ENCODE measurements around the gene BAIAP2L1.
A peak's percentile ranks its signal among the peaks of the same experiment; 100 is the strongest.

The BAIAP2L1 gene

DNA sequence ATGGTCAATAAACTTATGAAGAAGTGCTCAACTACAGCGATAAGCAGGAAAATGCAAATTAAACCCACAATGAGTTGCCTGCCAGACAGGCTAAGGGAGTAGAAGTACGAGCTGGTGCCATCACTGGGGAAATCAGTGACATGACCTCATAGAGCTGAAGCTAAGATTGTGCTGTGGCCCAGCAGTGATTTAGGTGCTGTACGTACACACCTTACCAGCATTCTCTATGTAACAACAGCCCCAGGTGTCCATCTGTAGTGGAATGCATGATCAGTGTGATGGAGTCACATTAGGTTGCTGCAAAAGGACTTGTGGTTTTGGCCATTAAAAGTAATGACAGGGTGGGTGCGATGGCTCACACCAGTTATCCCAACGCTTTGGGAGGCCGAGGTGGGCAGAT is 143.2 kb downstream of the BAIAP2L1 start:
- DNase-seq = no peak

- DNase-seq = no peak
These were observed 144.5 kb downstream of the BAIAP2L1 start for GRCh38 chr7:98256431-98256830.

DNA sequence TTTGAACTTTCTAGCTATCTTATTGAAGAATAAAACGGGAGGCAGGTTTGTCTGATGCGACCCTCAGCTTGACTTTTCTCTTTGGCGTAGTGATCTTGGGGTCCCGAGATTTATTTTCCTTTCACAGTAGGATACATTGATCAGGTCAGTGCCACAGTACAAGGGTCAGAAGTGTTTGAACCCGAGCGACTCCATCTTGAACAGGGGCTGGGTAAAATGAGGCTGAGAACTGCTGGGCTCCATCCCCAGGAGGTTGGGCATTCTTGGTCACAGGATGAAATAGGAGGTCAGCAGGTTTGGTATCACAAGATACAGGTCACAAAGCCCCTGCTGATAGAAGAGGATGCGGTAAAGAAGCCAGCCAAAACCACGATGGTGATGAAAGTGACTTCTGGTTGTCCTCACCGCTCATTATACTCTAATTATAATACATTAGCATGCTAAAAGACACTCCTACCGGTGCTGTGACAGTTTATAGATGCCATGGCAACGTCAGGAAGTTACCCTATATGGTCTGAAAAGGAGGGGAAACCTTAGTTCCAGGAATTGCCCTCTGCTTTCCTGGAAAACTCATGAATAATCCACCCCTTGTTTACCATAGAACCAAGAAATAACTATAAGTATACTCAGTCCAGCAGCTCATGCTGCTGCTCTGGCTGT is 145.8 kb downstream of the BAIAP2L1 start:
- DNase-seq = peak in 1 of 2 donors; percentile 52

GRCh38 chr7:98254516-98254915 is 146.4 kb downstream of the BAIAP2L1 start:
- no peak for DNase-seq

GRCh38 chr7:98252425-98253054 is 148.3 kb downstream of the BAIAP2L1 start:
- DNase-seq = no peak

GRCh38 chr7:98251601-98252424 is 149.1 kb downstream of the BAIAP2L1 start, which contains the start of gene TECPR1:
TSS of gene TECPR1 (minus strand) at chr7:98252232. CDS start at chr7:98246146, 6,086 bp downstream.
- peak; percentile 87 to 88 for DNase-seq

- DNase-seq = peak; percentile 50 to 74
These were observed 149.7 kb downstream of the BAIAP2L1 start for GRCh38 chr7:98251231-98251600.

DNA sequence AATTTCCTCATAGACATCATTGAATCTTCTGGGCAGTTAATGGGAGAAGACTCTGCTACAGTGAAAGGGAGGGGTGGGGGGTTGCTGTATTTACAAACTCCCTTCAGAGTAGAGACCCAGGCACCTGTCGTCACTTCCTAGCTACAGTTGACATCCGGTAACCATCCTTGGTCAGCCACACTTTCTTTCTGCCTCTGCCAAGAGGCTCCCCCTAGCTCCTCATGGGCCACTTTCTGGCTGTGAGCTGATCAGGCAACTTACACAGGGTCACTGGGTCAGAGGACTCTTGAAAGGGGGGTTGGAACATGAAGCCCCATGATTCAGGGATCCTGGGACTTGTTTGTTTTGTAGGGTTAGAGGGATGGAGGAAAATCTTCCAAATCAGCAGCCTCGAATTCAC is 150.1 kb downstream of the BAIAP2L1 start:
- DNase-seq = peak; percentile 54 to 72

GRCh38 chr7:98249106-98249505 is 151.8 kb downstream of the BAIAP2L1 start:
- peak in 1 of 2 donors; percentile 13 for DNase-seq

GRCh38 chr7:98248156-98248555 is 152.7 kb downstream of the BAIAP2L1 start:
- DNase-seq = no peak

DNA sequence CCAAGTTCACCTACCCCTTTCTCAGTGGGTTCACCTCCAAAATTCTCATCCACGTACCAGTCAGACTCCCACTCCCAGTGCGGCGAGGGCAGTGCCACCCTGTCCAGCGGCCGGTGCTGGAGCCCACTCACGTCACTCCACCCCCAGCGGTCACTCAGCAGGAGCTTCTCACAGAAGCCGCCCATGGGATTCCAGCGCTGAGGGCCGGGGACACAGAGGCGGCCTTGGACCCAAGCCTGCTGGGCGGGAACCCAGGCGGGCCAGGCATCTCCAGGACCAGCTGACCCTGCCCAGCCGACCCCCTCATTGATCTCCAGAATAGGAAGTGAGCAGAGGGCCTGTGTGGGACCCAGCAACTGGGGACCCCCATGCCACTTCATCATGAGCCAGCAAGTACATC is 156.0 kb downstream of the BAIAP2L1 start:
- no peak for DNase-seq

DNA sequence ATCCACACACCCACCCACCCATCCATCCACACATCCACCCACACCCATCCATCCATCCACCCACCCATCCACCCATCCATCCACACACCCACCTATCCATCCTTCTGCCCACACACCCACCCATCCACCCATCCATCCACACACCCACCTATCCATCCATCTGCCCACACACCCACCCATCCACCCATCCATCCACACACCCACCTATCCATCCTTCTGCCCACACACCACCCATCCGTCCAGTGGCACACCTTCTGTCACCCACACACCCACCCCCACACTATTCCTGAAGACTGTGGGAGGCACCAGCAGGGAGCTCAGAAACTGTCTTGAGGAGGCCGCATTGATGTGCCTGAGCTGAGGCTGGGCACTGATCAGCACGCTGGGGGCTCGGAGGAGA is 158.0 kb downstream of the BAIAP2L1 start:
- no peak for DNase-seq

DNA sequence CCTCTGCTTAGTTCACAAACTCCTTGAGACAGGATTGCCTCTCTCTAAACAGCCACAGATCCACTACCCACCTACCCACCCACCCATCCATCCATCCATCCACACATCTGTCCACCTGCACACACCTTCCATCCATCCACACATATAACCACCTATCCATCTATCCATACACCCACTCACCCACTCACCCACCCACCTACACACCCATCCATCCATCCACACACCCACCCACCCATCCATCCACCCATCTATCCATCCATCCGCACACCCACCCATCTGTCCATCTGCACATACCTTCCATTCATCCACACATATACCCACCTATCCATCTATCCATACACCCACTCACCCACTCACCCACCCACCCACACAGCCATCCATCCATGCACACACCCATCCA is 158.5 kb downstream of the BAIAP2L1 start:
- no peak for DNase-seq

GRCh38 chr7:98241674-98242241 is 159.1 kb downstream of the BAIAP2L1 start:
- no peak for DNase-seq
